Measurements from ENCODE around the gene MINDY4. TPM values are rescaled to one million over a fixed set of nuclear protein-coding genes. Genes with fewer than 3 reads are reported as not detected.

The MINDY4 gene
- total and polyA plus RNA-seq, 2 of the 8 experiments (the other 6 are each of a cell fraction or from before 2014, with no cell fraction given) = 1.3 to 3.6 TPM

DNA sequence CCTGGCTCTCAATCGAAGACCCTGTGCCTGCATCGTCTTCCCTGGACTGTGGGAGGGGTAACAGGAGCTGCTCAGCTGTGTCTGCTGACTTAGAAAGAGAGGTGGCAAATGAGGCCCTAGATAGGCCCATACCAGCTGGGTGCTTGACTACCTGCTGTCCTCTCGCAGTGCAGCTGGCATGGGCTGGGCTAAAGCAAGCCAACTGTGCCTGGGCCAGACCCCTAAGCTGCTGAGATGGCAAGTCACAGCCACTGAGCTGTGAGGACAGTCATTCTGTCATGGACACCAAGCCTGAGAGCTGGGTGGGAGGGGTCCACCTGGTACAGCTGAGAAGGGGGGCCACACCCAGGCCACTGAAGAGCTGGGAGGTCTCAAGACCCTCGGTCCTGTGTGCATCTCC, 94.6 kb downstream of the MINDY4 start:
- CTCF ChIA-PET (ENCODE audit: partially characterized antibody) = interaction anchor here (1.2 to 1.9 kb wide), 4 partner anchors 14 to 66 kb away, joined by 3 to 7 read pairs (median 4); no protein-coding TSS in a partner anchor
- H3K79me1 ChIP-seq (ENCODE audit: low read depth, low read length) = no peaks in the 10 kb centered on the region
- H3K23ac ChIP-seq (ENCODE audit: insufficient read length) = no peak overlapping the region
- no peaks in the 10 kb centered on the region for H3K9me3 ChIP-seq (ENCODE audit: insufficient read depth in 2 of 2, low read depth in 1 of 2, low read length in 1 of 2)
- H3K4me1 ChIP-seq (replicated peaks in 1 of 4; ENCODE audit: control insufficient read depth in 3 of 4, insufficient read depth in 4 of 4, low read length in 3 of 4) = no peaks in the 10 kb centered on the region
- H3K4me2 ChIP-seq (ENCODE audit: insufficient read depth in 1 of 2, low read depth in 2 of 2, low read length in 2 of 2) = no peak overlapping the region
- H3K27me3 ChIP-seq (replicated peaks in 1 of 4; ENCODE audit: control insufficient read depth in 3 of 4, extremely low read depth in 1 of 4, insufficient read depth in 3 of 4, low read length in 3 of 4) = no peaks in the 10 kb centered on the region
- H2AFZ ChIP-seq (ENCODE audit: low read length) = no peak overlapping the region
- no peak overlapping the region for H3K14ac ChIP-seq (ENCODE audit: insufficient read length)
- no peak overlapping the region for H4K8ac ChIP-seq (ENCODE audit: extremely low read depth, insufficient read depth, low read length)
- H2BK5ac ChIP-seq (ENCODE audit: low read depth, low read length) = no peak overlapping the region
- H4K91ac ChIP-seq (replicated peaks; ENCODE audit: insufficient read length, low read length) = no peak overlapping the region
- H3K36me3 ChIP-seq (ENCODE audit: control insufficient read depth in 2 of 4, insufficient read depth in 4 of 4, low read length in 3 of 4) = no peaks in the 10 kb centered on the region
- no peak overlapping the region for H3K4me3 ChIP-seq (ENCODE audit: extremely low read depth in 1 of 4, insufficient read depth in 2 of 4, low read depth in 3 of 4, low read length in 4 of 4)
- H3K56ac ChIP-seq (replicated peaks; ENCODE audit: insufficient read length, low read depth, low read length) = no peak overlapping the region
- H2BK15ac ChIP-seq (ENCODE audit: low read length) = no peak overlapping the region
- DNase-seq (ENCODE audit: low read depth in 1 of 2, low spot score in 2 of 2) (no peak), FAIRE-seq (no peak)
- no peaks in the 10 kb centered on the region for H4K20me1 ChIP-seq (replicated peaks in 1 of 2; ENCODE audit: control insufficient read depth in 1 of 2, insufficient read depth in 2 of 2, low read length in 2 of 2)
- POLR2A ChIA-PET (ENCODE audit: partially characterized antibody) = no interaction called here
- 87% methylated on average over 4 of the region's 4 CpGs; no CpG with 5 or more reads in 1 of the 2 experiments for WGBS, 2 experiments (ENCODE audit: extremely low coverage in 1 of 2, insufficient coverage in 1 of 2, insufficient read length in 1 of 2, insufficient replicate concordance in 2 of 2, low coverage in 1 of 2, low lambda C conversion rate in 2 of 2, missing lambda C conversion rate in 1 of 2)
- no peaks in the 10 kb centered on the region for H3K79me2 ChIP-seq (ENCODE audit: control insufficient read depth in 1 of 2, insufficient read depth in 2 of 2, low read length in 2 of 2)
- no peak overlapping the region for H3K18ac ChIP-seq (ENCODE audit: extremely low read depth, low read length)
- H3K23me2 ChIP-seq (ENCODE audit: low read depth, low read length) = no peaks in the 10 kb centered on the region
- H4K5ac ChIP-seq (ENCODE audit: insufficient read length, low read depth, low read length) = no peak overlapping the region
- no peak overlapping the region for H3K9ac ChIP-seq (replicated peaks in 1 of 4; ENCODE audit: extremely low read depth in 1 of 4, low read depth in 3 of 4, low read length in 3 of 4)
- no peak overlapping the region for H2BK12ac ChIP-seq (ENCODE audit: low read depth, low read length)
- no peak overlapping the region for H2AK5ac ChIP-seq (ENCODE audit: low read depth, low read length)
- no peak overlapping the region for H3K27ac ChIP-seq (ENCODE audit: low read depth, low read length)
- H3K4ac ChIP-seq (replicated peaks; ENCODE audit: insufficient read length, low read depth, low read length) = no peak overlapping the region
- no peak overlapping the region for H2BK20ac ChIP-seq (ENCODE audit: low read length)
- H2BK120ac ChIP-seq (replicated peaks; ENCODE audit: low read depth, low read length) = no peak overlapping the region
- TF ChIP-seq CREB1 (IDR thresholded peaks at IDR 0.05) (no peak), RNF2 (IDR thresholded peaks at IDR 0.05; ENCODE audit: borderline replicate concordance, low read depth, low read length, missing control alignments, poor library complexity, severe bottlenecking) (no peak), MAFK (IDR thresholded peaks at IDR 0.05; ENCODE audit: low read depth, low read length) (no peak), CHD2 (IDR thresholded peaks at IDR 0.05; ENCODE audit: low read length) (no peak), CBX8 (IDR thresholded peaks at IDR 0.05; ENCODE audit: borderline replicate concordance, low read depth, low read length) (no peak), BRCA1 (IDR thresholded peaks at IDR 0.05; ENCODE audit: low read depth, low read length) (no peak), EGR1 (IDR thresholded peaks at IDR 0.05; ENCODE audit: borderline replicate concordance, low read depth, low read length) (no peak), EZH2 (IDR thresholded peaks at IDR 0.05; ENCODE audit: low read depth, low read length, severe bottlenecking) (no peak), CTBP2 (IDR thresholded peaks at IDR 0.05; ENCODE audit: borderline replicate concordance, insufficient read depth, insufficient read length, low read length) (no peak), CHD1 (IDR thresholded peaks at IDR 0.05; ENCODE audit: low read depth, low read length) (no peak)
- TF ChIP-seq, protein P1, sequence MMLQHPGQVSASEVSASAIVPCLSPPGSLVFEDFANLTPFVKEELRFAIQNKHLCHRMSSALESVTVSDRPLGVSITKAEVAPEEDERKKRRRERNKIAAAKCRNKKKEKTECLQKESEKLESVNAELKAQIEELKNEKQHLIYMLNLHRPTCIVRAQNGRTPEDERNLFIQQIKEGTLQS (IDR thresholded peaks at IDR 0.05; ENCODE audit: insufficient read depth, low read depth, low read length) = no peak

All from H1 (cell line).